CD14-positive monocyte (primary cell): ENCODE measurements around the gene VEPH1. TPM values are rescaled to one million over a fixed set of nuclear protein-coding genes. Genes with fewer than 3 reads are reported as not detected.

Source experiments
- DNase-seq, 3 donors: peaks; one replicate each; pipeline ENCODE4 v3.0.0-alpha.2; 2011 to 2022
- H2AFZ ChIP-seq: 2 replicates; pipeline ENCODE4 v1.6.0; 2012; ENCODE audit warnings: mild to moderate bottlenecking, low read depth, low read length, inconsistent platforms; ENCODE audit not compliant: insufficient read depth, poor library complexity, severe bottlenecking
- H3K27ac ChIP-seq, 2 donors: 1 replicate in 1 of 2; 2 replicates in 1 of 2; pipeline ENCODE4 v1.5.1; 2012 to 2013; ENCODE audit warnings: low read length in 2 of 2, control low read depth in 1 of 2, inconsistent platforms in 1 of 2, low read depth in 1 of 2, mild to moderate bottlenecking in 1 of 2
- H3K27me3 ChIP-seq, 2 donors: one replicate each; pipeline versions ENCODE4 v1.6.0 to v1.6.1; 2011 to 2013; ENCODE audit warnings: low read length in 2 of 2; ENCODE audit not compliant: control insufficient read depth in 2 of 2, insufficient read depth in 2 of 2
- H3K36me3 ChIP-seq, 2 donors: replicated peaks in 1 of 2; 1 replicate in 1 of 2; 2 replicates in 1 of 2; pipeline versions ENCODE4 v1.5.1 to v1.6.1; 2012 to 2013; ENCODE audit warnings: low read length in 2 of 2, control low read depth in 1 of 2, inconsistent platforms in 1 of 2, mild to moderate bottlenecking in 1 of 2; ENCODE audit not compliant: insufficient read depth in 2 of 2, control insufficient read depth in 1 of 2
- H3K4me1 ChIP-seq, 2 donors: 1 replicate in 1 of 2; 2 replicates in 1 of 2; pipeline versions ENCODE4 v1.5.1 to v1.6.1; 2012 to 2013; ENCODE audit warnings: low read length in 2 of 2, control low read depth in 1 of 2, inconsistent platforms in 1 of 2, mild to moderate bottlenecking in 1 of 2, moderate library complexity in 1 of 2; ENCODE audit not compliant: insufficient read depth in 2 of 2, control insufficient read depth in 1 of 2
- H3K4me2 ChIP-seq: replicated peaks from 2 replicates; pipeline ENCODE3; 2012; ENCODE audit warnings: low read length, moderate library complexity, mild to moderate bottlenecking; ENCODE audit not compliant: poor library complexity, severe bottlenecking; ENCODE audit errors: extremely low read depth
- H3K4me3 ChIP-seq, 3 experiments: fragments of 200-600 bp in 1 of 3; sonication (generic) in 1 of 3; replicated peaks in 1 of 3; 1 replicate in 2 of 3; 2 replicates in 1 of 3; pipeline ENCODE4 v1.5.1; 2011 to 2013; ENCODE audit warnings: low read length in 3 of 3, mild to moderate bottlenecking in 3 of 3, control low read depth in 2 of 3, low read depth in 2 of 3, inconsistent platforms in 1 of 3, moderate library complexity in 1 of 3
- H3K79me2 ChIP-seq: 2 replicates; pipeline ENCODE4 v1.6.0; 2012; ENCODE audit warnings: mild to moderate bottlenecking, control low read depth, inconsistent platforms, low read length, moderate library complexity; ENCODE audit not compliant: insufficient read depth
- H3K9ac ChIP-seq: 2 replicates; pipeline ENCODE4 v1.6.0; 2017; ENCODE audit warnings: low read length, mild to moderate bottlenecking; ENCODE audit not compliant: insufficient read depth, poor library complexity, severe bottlenecking
- H3K9me3 ChIP-seq, 2 donors: replicated peaks in 1 of 2; 1 replicate in 1 of 2; 2 replicates in 1 of 2; pipeline versions ENCODE4 v1.5.1 to v1.6.1; 2012 to 2013; ENCODE audit warnings: low read length in 2 of 2, control low read depth in 1 of 2; ENCODE audit not compliant: control insufficient read depth in 1 of 2, insufficient read depth in 1 of 2
- H4K20me1 ChIP-seq: 2 replicates; pipeline ENCODE4 v1.6.0; 2012; ENCODE audit warnings: mild to moderate bottlenecking, low read length, control low read depth, moderate library complexity; ENCODE audit not compliant: insufficient read depth
- H3K27ac Mint-ChIP-seq, 7 donors: one replicate each; pipeline ENCODE4 v1.8.0; 2020; ENCODE audit warnings: mild to moderate bottlenecking in 7 of 7, mixed read lengths in 7 of 7, moderate library complexity in 6 of 7, inconsistent platforms in 2 of 7
- H3K27me3 Mint-ChIP-seq, 3 donors: one replicate each; pipeline ENCODE4 v1.8.0; 2021 to 2022; ENCODE audit warnings: low read depth in 3 of 3, mild to moderate bottlenecking in 3 of 3, mixed read lengths in 3 of 3, moderate library complexity in 3 of 3, inconsistent platforms in 1 of 3
- H3K36me3 Mint-ChIP-seq, 2 donors: one replicate each; pipeline ENCODE4 v1.8.0; 2020; ENCODE audit warnings: mixed read lengths in 2 of 2, inconsistent platforms in 1 of 2, mild to moderate bottlenecking in 1 of 2
- H3K4me1 Mint-ChIP-seq: one replicate; pipeline ENCODE4 v1.8.0; 2020; ENCODE audit warnings: mild to moderate bottlenecking, mixed read lengths
- H3K4me3 Mint-ChIP-seq, 2 donors: one replicate each; pipeline ENCODE4 v1.8.0; 2020; ENCODE audit warnings: mild to moderate bottlenecking in 2 of 2, mixed read lengths in 2 of 2, moderate library complexity in 1 of 2
- H3K9me3 Mint-ChIP-seq, 7 donors: one replicate each; pipeline ENCODE4 v1.8.0; 2020 to 2022; ENCODE audit warnings: mixed read lengths in 7 of 7, mild to moderate bottlenecking in 6 of 7, moderate library complexity in 6 of 7, inconsistent platforms in 2 of 7
- CTCF ChIP-seq: fragments of 200-600 bp; IDR thresholded peaks from one replicate; pipeline ENCODE4 v1.8.0; 2022; ENCODE audit warnings: antibody characterized with exemption, mild to moderate bottlenecking
- WGBS: methylation state at CpG from one replicate; pipeline ENCODE4 v1.1.5; 2013; ENCODE audit warnings: missing lambda C conversion rate; ENCODE audit not compliant: insufficient coverage; 5-methylcytosine and 5-hydroxymethylcytosine counted together
- intact Hi-C, 2 donors: fragments of 100-400 bp; cut with micrococcal nuclease; formaldehyde crosslinking; loops; one replicate each; pipeline versions ENCODE4 v1.15.0 to v1.15.1; 2023
- polyA plus RNA-seq, 3 donors: library from polyadenylated mRNA; depleted of rRNA in 1 of 3; unstranded in 2 of 3; stranded (reverse) in 1 of 3; fragments of 300-500 nt in 2 of 3; fragments of >200 nt in 1 of 3; fragmentation: Illumina TruSeq in 2 of 3; gene quantifications; 1 replicate in 2 of 3; 2 replicates in 1 of 3; pipeline ENCODE4 v1.2.3, GENCODE V29; 2012 to 2021

VEPH1 gene
- polyA plus RNA-seq, 3 donors, result 0.44 TPM; not detected in 2

GRCh38 chr3:157531771-157532170 lies 28.6 kb upstream of the VEPH1 start:
- Mint-ChIP-seq H3K9me3 (peaks cover 0 to 2% (median 0%) of the 10 kb centered on the region in 7 donors), H3K27me3 (peaks cover 0 to 5% (median 1%) of the 10 kb centered on the region in 3 donors), H3K27ac (no peak overlapping the region), H3K36me3 (no peaks in the 10 kb centered on the region), H3K4me3 (no peak overlapping the region), H3K4me1 (no peaks in the 10 kb centered on the region)
- intact Hi-C loops, result no loop called here
- Histone ChIP-seq H3K79me2 (no peaks in the 10 kb centered on the region), H3K4me1 (no peaks in the 10 kb centered on the region), H3K27me3 (no peaks in the 10 kb centered on the region), H2AFZ (no peak overlapping the region), H3K27ac (no peak overlapping the region), H3K36me3 (no peaks in the 10 kb centered on the region), H3K4me2 (no peak overlapping the region), H3K4me3 (no peak overlapping the region), H3K9ac (no peak overlapping the region), H3K9me3 (no peaks in the 10 kb centered on the region), H4K20me1 (no peaks in the 10 kb centered on the region)
- 82% methylated on average over 2 of the region's 4 CpGs for WGBS
- no peak for DNase-seq
- no peak for TF ChIP-seq CTCF

- no peaks in the 10 kb centered on the region for H3K79me2 ChIP-seq
- DNase-seq, result no peak
- 90% methylated on average over 2 of the region's 3 CpGs for WGBS
- no peak overlapping the region for H3K4me2 ChIP-seq
- no peaks in the 10 kb centered on the region for H3K4me1 ChIP-seq
- H3K4me1 Mint-ChIP-seq, result no peaks in the 10 kb centered on the region
- no peak overlapping the region for H3K27ac Mint-ChIP-seq
- H4K20me1 ChIP-seq, result no peaks in the 10 kb centered on the region
- peaks cover 0 to 2% (median 1%) of the 10 kb centered on the region in 3 donors for H3K27me3 Mint-ChIP-seq
- no peak overlapping the region for H2AFZ ChIP-seq
- TF ChIP-seq CTCF, result no peak
- H3K36me3 Mint-ChIP-seq, result no peaks in the 10 kb centered on the region
- H3K4me3 Mint-ChIP-seq, result no peak overlapping the region
- H3K36me3 ChIP-seq, result no peaks in the 10 kb centered on the region
- no peaks in the 10 kb centered on the region for H3K9me3 ChIP-seq
- no peak overlapping the region for H3K27ac ChIP-seq
- no peaks in the 10 kb centered on the region for H3K27me3 ChIP-seq
- peaks cover 0 to 2% (median 0%) of the 10 kb centered on the region in 7 donors for H3K9me3 Mint-ChIP-seq
- no peak overlapping the region for H3K4me3 ChIP-seq
- intact Hi-C loops, result no loop called here
- H3K9ac ChIP-seq, result no peak overlapping the region
Observed at GRCh38 chr3:157531301-157531660, 28.1 kb upstream of the VEPH1 start.
